B cell (primary cell): ENCODE data around the gene IFNW1. TPM values are rescaled to one million over a fixed set of nuclear protein-coding genes. Genes with fewer than 3 reads are reported as not detected.

Source experiments
- ATAC-seq: fragments of 200-7000 bp; cut with Tn5 transposase; one replicate; pipeline ENCODE4 v1.10.0; 2021; ENCODE audit warnings: low read depth, mild to moderate bottlenecking, moderate number of reproducible peaks, moderate library complexity
- CTCF ChIA-PET: fragments of 350-600 bp; sonication (Branson Sonifier 250); formaldehyde crosslinking; loops from one replicate; lab custom pipeline; 2021; ENCODE audit warnings: antibody characterized with exemption, inconsistent platforms; lab: Charles Lee
- POLR2A ChIA-PET: fragments of 350-600 bp; sonication (Branson Sonifier 250); formaldehyde crosslinking; loops from one replicate; lab custom pipeline; 2021; ENCODE audit warnings: antibody characterized with exemption; lab: Charles Lee
- DNase-seq: peaks from one replicate; pipeline ENCODE4 v3.0.0; 2013
- H2AFZ ChIP-seq: 2 replicates; pipeline ENCODE4 v1.6.1; 2012; ENCODE audit warnings: mild to moderate bottlenecking, low read depth, low read length; ENCODE audit not compliant: insufficient read depth, poor library complexity, severe bottlenecking
- H3K27ac ChIP-seq, 2 donors: 1 replicate in 1 of 2; 2 replicates in 1 of 2; pipeline ENCODE4 v1.5.1; 2012 to 2013; ENCODE audit warnings: low read length in 2 of 2, mild to moderate bottlenecking in 2 of 2, moderate library complexity in 1 of 2
- H3K27me3 ChIP-seq, 4 experiments: fragments of 200-600 bp in 1 of 4; sonication (generic) in 1 of 4; replicated peaks in 1 of 4; 1 replicate in 2 of 4; 2 replicates in 2 of 4; pipeline versions ENCODE4 v1.6.1 to v1.7.0; 2013 to 2016; ENCODE audit warnings: low read length in 3 of 4, mild to moderate bottlenecking in 2 of 4, mixed read lengths in 1 of 4, moderate library complexity in 1 of 4; ENCODE audit not compliant: insufficient read depth in 4 of 4, control insufficient read depth in 3 of 4; ENCODE audit errors: control extremely low read depth in 1 of 4
- H3K36me3 ChIP-seq, 2 experiments: replicated peaks in 1 of 2; 1 replicate in 1 of 2; 2 replicates in 1 of 2; pipeline versions ENCODE4 v1.6.1 to v1.7.1; 2013; ENCODE audit warnings: low read length in 1 of 2; ENCODE audit not compliant: insufficient read depth in 2 of 2, control insufficient read depth in 1 of 2; ENCODE audit errors: control extremely low read depth in 1 of 2, extremely low read depth in 1 of 2
- H3K4me1 ChIP-seq, 2 donors: fragments of 200-600 bp in 1 of 2; sonication (generic) in 1 of 2; 1 replicate in 1 of 2; 2 replicates in 1 of 2; pipeline versions ENCODE4 v1.5.1 to v1.6.1; 2013 to 2017; ENCODE audit warnings: low read length in 2 of 2; ENCODE audit not compliant: control insufficient read depth in 2 of 2, insufficient read depth in 2 of 2
- H3K4me2 ChIP-seq: replicated peaks from 2 replicates; pipeline ENCODE3; 2012; ENCODE audit warnings: mild to moderate bottlenecking, low read depth, low read length; ENCODE audit not compliant: poor library complexity, severe bottlenecking
- H3K4me3 ChIP-seq, 5 experiments: fragments of 200-600 bp in 1 of 5; sonication (generic) in 1 of 5; 1 replicate in 3 of 5; 2 replicates in 2 of 5; pipeline versions ENCODE4 v1.5.1 to v1.7.0; 2011 to 2016; ENCODE audit warnings: low read length in 4 of 5, mild to moderate bottlenecking in 4 of 5, low read depth in 2 of 5, control low read depth in 1 of 5, moderate library complexity in 1 of 5; ENCODE audit not compliant: insufficient read depth in 1 of 5; ENCODE audit errors: control extremely low read depth in 1 of 5, extremely low read depth in 1 of 5
- H3K79me2 ChIP-seq: fragments of 200-600 bp; sonication (generic); one replicate; pipeline ENCODE4 v1.6.0; 2016; ENCODE audit warnings: low read length; ENCODE audit not compliant: control insufficient read depth, insufficient read depth
- H3K9ac ChIP-seq: fragments of 200-600 bp; sonication (generic); 2 replicates; pipeline ENCODE4 v1.6.1; 2017; ENCODE audit warnings: mild to moderate bottlenecking, low read length, moderate library complexity
- H3K9me3 ChIP-seq, 3 donors: one replicate each; pipeline versions ENCODE4 v1.6.1 to v1.7.1; 2013; ENCODE audit warnings: low read length in 2 of 3; ENCODE audit not compliant: control insufficient read depth in 2 of 3, insufficient read depth in 1 of 3; ENCODE audit errors: control extremely low read depth in 1 of 3
- H4K20me1 ChIP-seq: 2 replicates; pipeline ENCODE4 v1.6.0; 2012; ENCODE audit warnings: mild to moderate bottlenecking, low read length; ENCODE audit not compliant: insufficient read depth, control insufficient read depth, poor library complexity, severe bottlenecking
- H3K27ac Mint-ChIP-seq: one replicate; pipeline ENCODE4 v1.8.0; 2021; ENCODE audit warnings: mixed read lengths
- H3K27me3 Mint-ChIP-seq: one replicate; pipeline ENCODE4 v1.8.0; 2021; ENCODE audit warnings: mixed read lengths
- H3K4me1 Mint-ChIP-seq: one replicate; pipeline ENCODE4 v1.8.0; 2021; ENCODE audit warnings: mixed read lengths
- H3K4me3 Mint-ChIP-seq: one replicate; pipeline ENCODE4 v1.8.0; 2021; ENCODE audit warnings: mixed read lengths
- H3K9me3 Mint-ChIP-seq: one replicate; pipeline ENCODE4 v1.8.0; 2022; ENCODE audit warnings: mixed read lengths; ENCODE audit not compliant: insufficient read depth
- CTCF ChIP-seq: fragments of 200-600 bp; IDR thresholded peaks from one replicate; pipeline ENCODE4 v1.8.0; 2022; ENCODE audit warnings: antibody characterized with exemption, mild to moderate bottlenecking
- EZH2 ChIP-seq: IDR thresholded peaks from 2 replicates; pipeline ENCODE4 v1.6.1; 2012; ENCODE audit warnings: borderline replicate concordance, low read depth, mild to moderate bottlenecking, moderate library complexity, low read length; ENCODE audit not compliant: insufficient read depth, poor library complexity, severe bottlenecking
- WGBS: methylation state at CpG from one replicate; pipeline ENCODE4 v1.1.5; 2013; ENCODE audit warnings: missing lambda C conversion rate; ENCODE audit not compliant: insufficient coverage; 5-methylcytosine and 5-hydroxymethylcytosine counted together
- intact Hi-C: fragments of 100-400 bp; cut with micrococcal nuclease; formaldehyde crosslinking; loops from one replicate; pipeline ENCODE4 v1.10.0; 2022
- polyA plus RNA-seq: library from polyadenylated mRNA; depleted of rRNA; stranded (reverse); fragments of >200 nt; gene quantifications from 2 replicates; pipeline ENCODE4 v1.2.3, GENCODE V29; 2012
- total RNA-seq, 2 donors: library from RNA; stranded (reverse); fragments of 120-200 nt in 1 of 2; gene quantifications; 1 replicate in 1 of 2; 2 replicates in 1 of 2; pipeline versions ENCODE4 v1.2.3 to v1.2.4, GENCODE V29; 2013 to 2022

Gene IFNW1
- total and polyA plus RNA-seq, 2 donors (not counting 1 experiment from before 2014, with no cell fraction given): not detected

- H3K9me3 ChIP-seq: no peaks in the 10 kb centered on the region
Measured at GRCh38 chr9:21121595-21122251, 19.9 kb downstream of the IFNW1 start.

More at GRCh38 chr9:21121595-21122251, 19.9 kb downstream of the IFNW1 start:
- no peaks in the 10 kb centered on the region for H3K79me2 ChIP-seq
- H3K4me1 ChIP-seq: no peaks in the 10 kb centered on the region
- H3K27ac ChIP-seq: no peak overlapping the region
- DNase-seq: no peak
- intact Hi-C loops: no loop called here
- Mint-ChIP-seq H3K27ac (no peak overlapping the region), H3K9me3 (no peaks in the 10 kb centered on the region), H3K27me3 (peaks cover 21% of the 10 kb centered on the region), H3K4me1 (no peaks in the 10 kb centered on the region), H3K4me3 (no peak overlapping the region)
- H3K4me2 ChIP-seq: no peak overlapping the region
- TF ChIP-seq CTCF: no peak
- TF ChIP-seq EZH2: no peak
- H3K36me3 ChIP-seq: no peaks in the 10 kb centered on the region
- no peaks in the 10 kb centered on the region for H4K20me1 ChIP-seq
- POLR2A ChIA-PET: no interaction called here
- no peak overlapping the region for H2AFZ ChIP-seq
- ATAC-seq: no peak
- H3K27me3 ChIP-seq: peaks cover 0 to 4% (median 0%) of the 10 kb centered on the region in 4 experiments
- CTCF ChIA-PET: interaction anchor here (2.3 kb wide), 1 partner anchor 11 kb away, joined by 10 read pairs; no protein-coding TSS in a partner anchor
- no peak overlapping the region for H3K4me3 ChIP-seq
- 73% methylated on average over 2 of the region's 4 CpGs for WGBS
- H3K9ac ChIP-seq: no peak overlapping the region
